ENCODE measurements around the gene WWOX.

Gene WWOX

DNA sequence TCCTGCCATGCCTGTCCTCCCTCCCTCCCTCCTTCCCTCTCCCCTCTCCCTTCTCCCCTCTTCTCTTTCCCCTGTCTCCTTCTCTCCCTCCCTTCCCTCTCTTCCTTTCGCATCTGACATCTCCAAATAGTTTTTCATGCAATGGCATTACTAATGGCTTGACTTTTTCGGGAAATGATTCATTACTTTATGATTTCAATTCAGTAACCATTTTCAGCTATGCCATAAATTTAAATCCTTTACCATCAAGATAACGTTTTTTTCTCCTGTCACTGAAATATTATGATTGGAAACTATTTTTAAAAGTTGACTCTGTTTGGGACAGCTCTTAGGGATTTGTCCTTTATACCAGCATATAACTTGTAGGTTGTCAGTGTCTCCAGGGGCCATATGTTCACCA, 201.0 kb downstream of the WWOX start:
- no peak overlapping the region for H2BK5ac ChIP-seq (ENCODE audit: low read depth, low read length, poor library complexity)
- no peak overlapping the region for H4K12ac ChIP-seq (ENCODE audit: low read depth, low read length)
- WGBS (ENCODE audit: extremely low coverage, insufficient coverage, insufficient read length): no CpG with 5 or more reads among the region's 3 CpGs
- H3K4me1 ChIP-seq (ENCODE audit: control insufficient read depth in 1 of 2, insufficient read depth in 2 of 2, low read length in 2 of 2): no peaks in the 10 kb centered on the region
- H4K91ac ChIP-seq (ENCODE audit: low read depth, low read length): no peak overlapping the region
- no peaks in the 10 kb centered on the region for H3K36me3 ChIP-seq (ENCODE audit: control insufficient read depth in 1 of 2, insufficient read depth in 2 of 2, low read length in 2 of 2)
- H3K4ac ChIP-seq (ENCODE audit: low read depth, low read length): no peak overlapping the region
- no peak overlapping the region for H3K23ac ChIP-seq (ENCODE audit: low read length)
- H3K27ac ChIP-seq (ENCODE audit: low read depth, low read length): no peak overlapping the region
- no peaks in the 10 kb centered on the region for H3K79me2 ChIP-seq (ENCODE audit: control insufficient read depth, insufficient read depth, low read length, poor library complexity)
- H2AFZ ChIP-seq (ENCODE audit: insufficient read depth, low read length, poor library complexity): no peak overlapping the region
- no peak overlapping the region for H4K8ac ChIP-seq (ENCODE audit: low read depth, low read length)
- H3K9ac ChIP-seq (ENCODE audit: low read length): no peak overlapping the region
- H2BK120ac ChIP-seq (ENCODE audit: insufficient read depth, low read length, poor library complexity): no peak overlapping the region
- no peaks in the 10 kb centered on the region for H3K79me1 ChIP-seq (ENCODE audit: low read length)
- no peaks in the 10 kb centered on the region for H3K9me3 ChIP-seq (ENCODE audit: insufficient read depth, low read depth, low read length)
- no peaks in the 10 kb centered on the region for H3K27me3 ChIP-seq (ENCODE audit: insufficient read depth, low read length)
- no peak overlapping the region for H2AK5ac ChIP-seq (ENCODE audit: low read length)
- no peak for DNase-seq
- no peak overlapping the region for H3K4me2 ChIP-seq (ENCODE audit: low read length)
- H2BK12ac ChIP-seq (ENCODE audit: low read length): no peak overlapping the region
- no peak overlapping the region for H3K18ac ChIP-seq (ENCODE audit: low read length)
- no peak overlapping the region for H3K4me3 ChIP-seq (ENCODE audit: low read depth, low read length)
- H3K14ac ChIP-seq (ENCODE audit: low read length): no peak overlapping the region

DNA sequence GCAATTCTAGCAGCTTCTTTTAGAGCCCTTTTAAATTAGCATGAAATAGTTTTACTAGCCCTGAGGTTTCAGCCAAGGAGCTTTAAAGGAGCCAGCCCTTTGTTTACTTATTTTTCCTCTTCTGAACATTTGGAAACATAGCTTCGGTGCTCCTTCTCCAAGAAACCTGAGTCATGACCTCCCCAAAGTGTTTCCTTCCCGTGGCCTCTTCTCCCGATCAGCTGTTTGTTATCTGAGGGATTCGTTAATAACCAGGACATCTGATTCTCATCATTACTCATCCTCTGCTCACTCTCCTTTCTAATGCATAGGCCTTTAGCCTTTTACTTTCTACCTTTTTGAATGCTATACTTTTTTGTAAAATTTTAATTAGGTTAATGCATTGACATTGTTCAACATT, 204.5 kb downstream of the WWOX start:
- Histone ChIP-seq H3K9me3 (ENCODE audit: insufficient read depth, low read depth, low read length) (no peaks in the 10 kb centered on the region), H3K14ac (ENCODE audit: low read length) (no peak overlapping the region), H2AK5ac (ENCODE audit: low read length) (no peak overlapping the region), H2AFZ (ENCODE audit: insufficient read depth, low read length, poor library complexity) (no peak overlapping the region), H3K4me2 (ENCODE audit: low read length) (no peak overlapping the region), H3K9ac (ENCODE audit: low read length) (no peak overlapping the region), H3K27me3 (ENCODE audit: insufficient read depth, low read length) (no peaks in the 10 kb centered on the region), H4K8ac (ENCODE audit: low read depth, low read length) (no peak overlapping the region), H4K12ac (ENCODE audit: low read depth, low read length) (no peak overlapping the region), H3K23ac (ENCODE audit: low read length) (no peak overlapping the region), H3K27ac (ENCODE audit: low read depth, low read length) (no peak overlapping the region), H3K4me3 (ENCODE audit: low read depth, low read length) (no peak overlapping the region), H2BK12ac (ENCODE audit: low read length) (no peak overlapping the region), H3K4ac (ENCODE audit: low read depth, low read length) (no peak overlapping the region), H2BK120ac (ENCODE audit: insufficient read depth, low read length, poor library complexity) (no peak overlapping the region), H3K36me3 (ENCODE audit: control insufficient read depth in 1 of 2, insufficient read depth in 2 of 2, low read length in 2 of 2) (no peaks in the 10 kb centered on the region), H3K79me1 (ENCODE audit: low read length) (no peaks in the 10 kb centered on the region), H2BK5ac (ENCODE audit: low read depth, low read length, poor library complexity) (no peak overlapping the region), H4K91ac (ENCODE audit: low read depth, low read length) (no peak overlapping the region), H3K4me1 (ENCODE audit: control insufficient read depth in 1 of 2, insufficient read depth in 2 of 2, low read length in 2 of 2) (peaks cover 4 to 6% of the 10 kb centered on the region in 2 experiments), H3K79me2 (ENCODE audit: control insufficient read depth, insufficient read depth, low read length, poor library complexity) (no peaks in the 10 kb centered on the region), H3K18ac (ENCODE audit: low read length) (no peak overlapping the region)
- DNase-seq: no peak
- no CpG with 5 or more reads among the region's 4 CpGs for WGBS (ENCODE audit: extremely low coverage, insufficient coverage, insufficient read length)

DNA sequence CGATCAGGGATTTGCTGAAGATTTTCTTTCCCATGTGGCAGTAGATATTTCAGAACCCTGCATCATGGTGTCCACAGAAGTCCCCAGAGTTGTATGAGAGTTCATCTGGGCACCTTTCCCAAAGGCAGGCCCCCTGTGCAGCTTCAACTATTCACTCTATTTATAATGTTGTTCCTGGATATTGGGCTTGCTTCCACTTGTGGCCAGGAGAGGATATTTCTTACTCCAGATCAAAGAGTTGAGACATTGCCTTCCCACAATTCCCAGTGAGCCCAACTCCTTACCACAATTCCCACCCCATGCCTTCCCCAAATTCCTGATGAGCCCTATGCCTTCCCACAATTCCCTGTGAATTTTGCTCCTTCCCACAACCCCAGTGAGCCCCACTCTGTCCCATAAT, 206.9 kb downstream of the WWOX start:
- no peak overlapping the region for H2BK5ac ChIP-seq (ENCODE audit: low read depth, low read length, poor library complexity)
- peak overlapping the region; percentile 39 for H2BK12ac ChIP-seq (ENCODE audit: low read length)
- peak overlapping the region; percentile 28 for H4K91ac ChIP-seq (ENCODE audit: low read depth, low read length)
- H3K4me1 ChIP-seq (ENCODE audit: control insufficient read depth in 1 of 2, insufficient read depth in 2 of 2, low read length in 2 of 2): peaks cover 10 to 15% of the 10 kb centered on the region in 2 experiments
- no peak overlapping the region for H3K23ac ChIP-seq (ENCODE audit: low read length)
- H3K36me3 ChIP-seq (ENCODE audit: control insufficient read depth in 1 of 2, insufficient read depth in 2 of 2, low read length in 2 of 2): no peaks in the 10 kb centered on the region
- no peaks in the 10 kb centered on the region for H3K9me3 ChIP-seq (ENCODE audit: insufficient read depth, low read depth, low read length)
- H3K79me2 ChIP-seq (ENCODE audit: control insufficient read depth, insufficient read depth, low read length, poor library complexity): no peaks in the 10 kb centered on the region
- H3K27ac ChIP-seq (ENCODE audit: low read depth, low read length): no peak overlapping the region
- peaks cover under 1% of the 10 kb centered on the region for H3K79me1 ChIP-seq (ENCODE audit: low read length)
- H3K27me3 ChIP-seq (ENCODE audit: insufficient read depth, low read length): no peaks in the 10 kb centered on the region
- H2AK5ac ChIP-seq (ENCODE audit: low read length): peak overlapping the region; percentile 47
- no CpG with 5 or more reads among the region's 1 CpG for WGBS (ENCODE audit: extremely low coverage, insufficient coverage, insufficient read length)
- H4K8ac ChIP-seq (ENCODE audit: low read depth, low read length): no peak overlapping the region
- DNase-seq: no peak
- no peak overlapping the region for H3K9ac ChIP-seq (ENCODE audit: low read length)
- no peak overlapping the region for H2BK120ac ChIP-seq (ENCODE audit: insufficient read depth, low read length, poor library complexity)
- no peak overlapping the region for H3K14ac ChIP-seq (ENCODE audit: low read length)
- peak overlapping the region; percentile 17 for H3K18ac ChIP-seq (ENCODE audit: low read length)
- no peak overlapping the region for H2AFZ ChIP-seq (ENCODE audit: insufficient read depth, low read length, poor library complexity)
- no peak overlapping the region for H3K4me2 ChIP-seq (ENCODE audit: low read length)
- no peak overlapping the region for H4K12ac ChIP-seq (ENCODE audit: low read depth, low read length)
- H3K4ac ChIP-seq (ENCODE audit: low read depth, low read length): no peak overlapping the region
- no peak overlapping the region for H3K4me3 ChIP-seq (ENCODE audit: low read depth, low read length)

DNA sequence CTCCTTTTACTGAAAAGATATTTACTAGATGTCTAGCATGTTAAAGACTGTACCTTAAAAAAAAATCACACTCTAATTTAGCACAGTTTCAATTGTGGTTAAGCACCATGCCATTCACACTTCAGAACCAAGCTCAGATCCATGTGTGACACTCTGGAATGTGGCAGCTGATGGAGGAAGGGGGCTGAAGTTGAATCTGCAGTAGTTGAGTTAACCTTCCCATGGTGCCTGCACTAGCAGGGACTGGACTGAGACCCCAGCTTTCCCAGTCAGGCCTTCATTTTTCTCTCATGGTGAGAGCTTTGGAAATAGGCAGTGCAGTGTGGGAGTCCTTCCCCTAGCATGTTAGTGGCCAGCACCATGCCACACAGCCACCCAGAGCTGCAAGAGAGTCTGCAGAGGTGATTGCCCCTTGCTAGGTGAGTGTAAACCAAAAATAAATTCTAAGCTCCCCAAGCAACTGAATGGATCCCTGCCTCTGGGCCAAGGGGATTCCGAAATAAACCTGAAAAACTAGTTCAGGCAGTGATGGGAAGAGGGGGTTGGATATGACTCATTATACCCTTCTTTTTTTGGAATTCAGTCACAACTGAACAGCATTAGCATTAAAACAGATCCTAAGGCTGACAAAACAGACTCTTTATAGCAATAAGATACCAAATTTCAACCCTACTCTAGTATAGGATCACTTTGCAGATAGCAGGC, 208.5 kb downstream of the WWOX start:
- Histone ChIP-seq H4K91ac (ENCODE audit: low read depth, low read length) (no peak overlapping the region), H3K4me1 (ENCODE audit: control insufficient read depth in 1 of 2, insufficient read depth in 2 of 2, low read length in 2 of 2) (peaks cover 13 to 18% of the 10 kb centered on the region in 2 experiments), H3K27ac (ENCODE audit: low read depth, low read length) (peak overlapping the region; percentile 21), H3K4me3 (ENCODE audit: low read depth, low read length) (no peak overlapping the region), H3K79me2 (ENCODE audit: control insufficient read depth, insufficient read depth, low read length, poor library complexity) (no peaks in the 10 kb centered on the region), H2AK5ac (ENCODE audit: low read length) (no peak overlapping the region), H3K9ac (ENCODE audit: low read length) (no peak overlapping the region), H3K4ac (ENCODE audit: low read depth, low read length) (no peak overlapping the region), H3K9me3 (ENCODE audit: insufficient read depth, low read depth, low read length) (no peaks in the 10 kb centered on the region), H2BK120ac (ENCODE audit: insufficient read depth, low read length, poor library complexity) (peak overlapping the region; percentile 58), H4K8ac (ENCODE audit: low read depth, low read length) (peak overlapping the region; percentile 51), H3K27me3 (ENCODE audit: insufficient read depth, low read length) (no peaks in the 10 kb centered on the region), H3K36me3 (ENCODE audit: control insufficient read depth in 1 of 2, insufficient read depth in 2 of 2, low read length in 2 of 2) (no peaks in the 10 kb centered on the region), H3K14ac (ENCODE audit: low read length) (peak overlapping the region; percentile 40), H3K18ac (ENCODE audit: low read length) (peak overlapping the region; percentile 68), H3K4me2 (ENCODE audit: low read length) (peak overlapping the region; percentile 16), H3K79me1 (ENCODE audit: low read length) (peaks cover 2% of the 10 kb centered on the region), H4K12ac (ENCODE audit: low read depth, low read length) (no peak overlapping the region), H2BK12ac (ENCODE audit: low read length) (peak overlapping the region; percentile 56), H2AFZ (ENCODE audit: insufficient read depth, low read length, poor library complexity) (no peak overlapping the region), H2BK5ac (ENCODE audit: low read depth, low read length, poor library complexity) (peak overlapping the region; percentile 77), H3K23ac (ENCODE audit: low read length) (no peak overlapping the region)
- WGBS (ENCODE audit: extremely low coverage, insufficient coverage, insufficient read length): no CpG with 5 or more reads among the region's 1 CpG
- DNase-seq: peak; percentile 58 to 82
